DND-41 (cell line): ENCODE data around the gene GCH1.

Experiments used
- EZH2 ChIP-seq: IDR thresholded peaks from 3 replicates; pipeline ENCODE4 v1.6.1; 2012; ENCODE audit warnings: borderline replicate concordance, low read depth, mild to moderate bottlenecking, moderate library complexity, low read length, inconsistent platforms; ENCODE audit not compliant: severe bottlenecking
- TF ChIP-seq, protein P1 (sequence below): IDR thresholded peaks from 2 replicates; pipeline ENCODE4 v1.5.1; 2012; ENCODE audit warnings: borderline replicate concordance, low read length, moderate library complexity, mild to moderate bottlenecking; ENCODE audit not compliant: poor library complexity, severe bottlenecking; ENCODE audit errors: extremely low read depth

DNA sequence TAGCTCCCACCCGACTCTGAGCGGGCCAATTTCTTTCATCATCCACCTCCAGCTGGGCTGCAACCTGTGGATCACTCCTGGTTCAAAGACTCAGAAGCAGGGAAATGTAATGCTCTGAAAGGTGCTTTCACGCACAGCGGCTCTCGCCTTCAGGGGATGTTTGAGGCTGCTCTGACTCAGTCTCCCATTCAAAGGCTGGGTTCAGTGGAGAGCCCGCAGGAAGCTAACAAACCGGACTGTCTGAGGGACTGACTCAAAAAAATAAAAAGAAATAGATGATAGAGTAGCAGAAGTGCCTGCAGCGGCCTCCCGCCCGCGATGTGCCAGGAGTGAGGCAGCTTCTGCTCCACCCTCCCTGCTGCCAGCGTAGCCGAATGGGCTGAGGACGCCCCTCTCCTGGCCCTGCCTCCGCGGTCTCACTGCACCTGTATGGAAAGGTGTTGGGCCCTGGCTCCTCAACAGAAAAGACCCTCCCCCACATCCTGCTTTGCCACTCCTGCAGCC, 98.0 kb downstream of the GCH1 start:
- TF ChIP-seq, protein P1, sequence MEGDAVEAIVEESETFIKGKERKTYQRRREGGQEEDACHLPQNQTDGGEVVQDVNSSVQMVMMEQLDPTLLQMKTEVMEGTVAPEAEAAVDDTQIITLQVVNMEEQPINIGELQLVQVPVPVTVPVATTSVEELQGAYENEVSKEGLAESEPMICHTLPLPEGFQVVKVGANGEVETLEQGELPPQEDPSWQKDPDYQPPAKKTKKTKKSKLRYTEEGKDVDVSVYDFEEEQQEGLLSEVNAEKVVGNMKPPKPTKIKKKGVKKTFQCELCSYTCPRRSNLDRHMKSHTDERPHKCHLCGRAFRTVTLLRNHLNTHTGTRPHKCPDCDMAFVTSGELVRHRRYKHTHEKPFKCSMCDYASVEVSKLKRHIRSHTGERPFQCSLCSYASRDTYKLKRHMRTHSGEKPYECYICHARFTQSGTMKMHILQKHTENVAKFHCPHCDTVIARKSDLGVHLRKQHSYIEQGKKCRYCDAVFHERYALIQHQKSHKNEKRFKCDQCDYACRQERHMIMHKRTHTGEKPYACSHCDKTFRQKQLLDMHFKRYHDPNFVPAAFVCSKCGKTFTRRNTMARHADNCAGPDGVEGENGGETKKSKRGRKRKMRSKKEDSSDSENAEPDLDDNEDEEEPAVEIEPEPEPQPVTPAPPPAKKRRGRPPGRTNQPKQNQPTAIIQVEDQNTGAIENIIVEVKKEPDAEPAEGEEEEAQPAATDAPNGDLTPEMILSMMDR, result no peak
- TF ChIP-seq EZH2, result no peak
